Stimulated activated CD4-positive, alpha-beta T cell treated with anti-CD3 and anti-CD28 coated beads, Interleukin-1b, Interleukin-23, amount 100 ng/mL, for 1 hour (primary cell): ENCODE data around the gene COPG2.
"Not testable (repeated sequence)": the region's sequence is repeated elsewhere in the genome, so short reads cannot be mapped to it uniquely, and the experiment has no call there.

Experiments
- DNase-seq, 2 donors: peaks; one replicate each; pipeline ENCODE4 v3.0.0-alpha.2; 2020; ENCODE audit warnings: low read depth in 2 of 2

The COPG2 gene

GRCh38 chr7:130650611-130651120, 17.9 kb downstream of the COPG2 start:
- DNase-seq = no peak

- DNase-seq = no peak
Observed at GRCh38 chr7:130649004-130649790, 19.4 kb downstream of the COPG2 start.

GRCh38 chr7:130648580-130648979, 20.0 kb downstream of the COPG2 start:
- DNase-seq = no peak

- DNase-seq = no peak
Observed at GRCh38 chr7:130642383-130642782, 26.2 kb downstream of the COPG2 start.

GRCh38 chr7:130641497-130641896, 27.1 kb downstream of the COPG2 start:
- no peak for DNase-seq

- no peak for DNase-seq
Observed at GRCh38 chr7:130641040-130641439, 27.5 kb downstream of the COPG2 start.

- no peak for DNase-seq
Observed at GRCh38 chr7:130639388-130639787, 29.2 kb downstream of the COPG2 start.

- DNase-seq = no peak
Observed at GRCh38 chr7:130632111-130632510, 36.4 kb downstream of the COPG2 start.

- no peak for DNase-seq
Observed at GRCh38 chr7:130628901-130629300, 39.6 kb downstream of the COPG2 start.

- no peak for DNase-seq
Observed at GRCh38 chr7:130627775-130628174, 40.8 kb downstream of the COPG2 start.

- DNase-seq = no peak
Observed at GRCh38 chr7:130622866-130623265, 45.7 kb downstream of the COPG2 start.

GRCh38 chr7:130615583-130615982, 53.0 kb downstream of the COPG2 start:
- DNase-seq = no peak

- DNase-seq = no peak
Observed at GRCh38 chr7:130614449-130614848, 54.1 kb downstream of the COPG2 start.

- no peak for DNase-seq
Observed at GRCh38 chr7:130611218-130611617, 57.3 kb downstream of the COPG2 start.

GRCh38 chr7:130607066-130607465, 61.5 kb downstream of the COPG2 start:
- DNase-seq = not testable (repeated sequence)

GRCh38 chr7:130606161-130606560, 62.4 kb downstream of the COPG2 start:
- DNase-seq = no peak

- no peak for DNase-seq
Observed at GRCh38 chr7:130598056-130598455, 70.5 kb downstream of the COPG2 start.

GRCh38 chr7:130595986-130596385, 72.6 kb downstream of the COPG2 start:
- no peak for DNase-seq

GRCh38 chr7:130593033-130593432, 75.5 kb downstream of the COPG2 start:
- no peak for DNase-seq

- DNase-seq = not testable (repeated sequence)
Observed at GRCh38 chr7:130591464-130591863, 77.1 kb downstream of the COPG2 start.

- DNase-seq = not testable (repeated sequence)
Observed at GRCh38 chr7:130585932-130586331, 82.6 kb downstream of the COPG2 start.

- not testable (repeated sequence) for DNase-seq
Observed at GRCh38 chr7:130575110-130575509, 93.4 kb downstream of the COPG2 start.

- not testable (repeated sequence) for DNase-seq
Observed at GRCh38 chr7:130570144-130570543, 98.4 kb downstream of the COPG2 start.

- DNase-seq = no peak
Observed at GRCh38 chr7:130566898-130567280, 101.7 kb downstream of the COPG2 start.
